ENCODE measurements around the gene TANC2. TPM values are rescaled to one million over a fixed set of nuclear protein-coding genes. Genes with fewer than 3 reads are reported as not detected.

Gene TANC2
- total RNA-seq (2021; ENCODE audit: unreplicated experiment) (53.2 TPM), Bru-seq, nascent RNA (percentile 85 among the genes with signal in this experiment), BruChase-seq, experiment 1, labeled RNA remaining after a 6-hour chase (percentile 67 among the genes with signal in this experiment), BruChase-seq, experiment 2, labeled RNA remaining after a 2-hour chase (percentile 67 among the genes with signal in this experiment)
- polyA plus RNA-seq (2012) = 24.1 and 27.4 TPM in 2 replicates
- long read RNA-seq, partial matches to known transcripts = 4 of 19 reads
- long read RNA-seq, other reads (novel, unspliced or antisense) = 15 of 19 reads

GRCh38 chr17:62965686-62966425 lies at the start of gene TANC2:
Gene TANC2 (plus strand): TSS chr17:62966235. CDS start chr17:63009560, 43,325 bp downstream.
- intact Hi-C loops (cut with micrococcal nuclease) = loop anchor here (2.0 to 5.0 kb wide), 2 partner anchors 187 to 414 kb away; no protein-coding TSS in a partner anchor
- peak within 1 kb of the TSS; percentile 69 for H3K9ac ChIP-seq (ENCODE audit: low read length)
- peaks cover 35% of the 10 kb centered on the region for H3K79me2 ChIP-seq (ENCODE audit: insufficient read depth, low read length)
- H3K27ac ChIP-seq (ENCODE audit: low read depth, low read length) = peak within 1 kb of the TSS; percentile 74
- BruUV-seq (replicated peaks) = TSS peak; percentile 87
- ChIA-PET CTCF (interaction anchor here (0.6 to 1.1 kb wide), 2 partner anchors 29 to 409 kb away, joined by 3 read pairs; no protein-coding TSS in a partner anchor), POLR2A (no interaction called here), RAD21 (ENCODE audit: low non-redundant PET in 1 of 2, low total read pairs in 2 of 2, uncharacterized antibody in 2 of 2, unreplicated experiment in 2 of 2) (no interaction called here)
- peak within 1 kb of the TSS; percentile 87 for H3K4me2 ChIP-seq (ENCODE audit: low read length)
- H2AFZ ChIP-seq (ENCODE audit: low read depth, low read length, poor library complexity, severe bottlenecking) = peak within 1 kb of the TSS; percentile 50
- TF ChIP-seq EZH2 (IDR thresholded peaks at IDR 0.05) (no peak), SIN3A (IDR thresholded peaks at IDR 0.05; ENCODE audit: low read depth) (no peak), MAX (IDR thresholded peaks at IDR 0.05) (peak; percentile 88), POLR2AphosphoS5 (IDR thresholded peaks at IDR 0.05; ENCODE audit: low read depth, low read length) (no peak), ZFX (IDR thresholded peaks at IDR 0.05) (peak; percentile 26), POLR2A (IDR thresholded peaks at IDR 0.05; ENCODE audit: borderline replicate concordance, extremely low read depth, insufficient read depth, insufficient read length) (peak; percentile 64), TCF7L2 (IDR thresholded peaks at IDR 0.05; ENCODE audit: borderline replicate concordance, extremely low read depth, insufficient read depth, insufficient read length) (peak; percentile 80), ATF3 (IDR thresholded peaks at IDR 0.05) (no peak)
- no peaks in the 10 kb centered on the region for H3K36me3 ChIP-seq (ENCODE audit: control insufficient read depth in 1 of 2, insufficient read depth in 2 of 2, low read length in 2 of 2)
- no peaks in the 10 kb centered on the region for H3K27me3 ChIP-seq (ENCODE audit: insufficient read depth, low read length)
- no peaks in the 10 kb centered on the region for H3K9me3 ChIP-seq (ENCODE audit: control insufficient read depth in 1 of 2, insufficient read depth in 1 of 2, low read depth in 1 of 2, low read length in 2 of 2)
- H4K20me1 ChIP-seq (ENCODE audit: insufficient read depth) = no peaks in the 10 kb centered on the region
- no peaks in the 10 kb centered on the region for H3K9me2 ChIP-seq (ENCODE audit: insufficient read depth)
- ATAC-seq (peak; percentile 77), DNase-seq (ENCODE audit: low read depth, low spot score) (peak; percentile 84)
- H3K4me3 ChIP-seq (replicated peaks in 1 of 2; ENCODE audit: low read depth in 1 of 2, low read length in 2 of 2) = peak within 1 kb of the TSS; percentile 77 to 79
- H3K4me1 ChIP-seq (ENCODE audit: control insufficient read depth in 1 of 2, insufficient read depth in 2 of 2, low read length in 2 of 2) = peaks cover 17 to 47% of the 10 kb centered on the region in 2 experiments

Data from HCT116 (cell line).